Stimulated activated naive B cell treated with anti-CD40 and anti-IgM and Interleukin-4, amounts not matched to agents 10 μg/mL and 1 μg/mL and 100 μg/mL, for 72 hours (primary cell): ENCODE data around the gene BCKDK.
"Not testable (repeated sequence)": the region's sequence is repeated elsewhere in the genome, so short reads cannot be mapped to it uniquely, and the experiment has no call there.

ENCODE experiments used
- ATAC-seq, 2 donors: fragments of 150-1000 bp; cut with Tn5 transposase; replicated peaks; 2 replicates each; pipeline ENCODE4 v1.10.0; 2021; ENCODE audit warnings: moderate library complexity in 1 of 2
- DNase-seq: peaks from one replicate; pipeline ENCODE4 v3.0.0; 2021
- H3K27ac Mint-ChIP-seq: one replicate; pipeline ENCODE4 v1.8.0; 2022; ENCODE audit warnings: mild to moderate bottlenecking, mixed read lengths
- H3K27me3 Mint-ChIP-seq, 2 donors: one replicate each; pipeline ENCODE4 v1.8.0; 2022; ENCODE audit warnings: mixed read lengths in 2 of 2
- H3K36me3 Mint-ChIP-seq, 2 donors: one replicate each; pipeline ENCODE4 v1.8.0; 2022; ENCODE audit warnings: mixed read lengths in 2 of 2, mild to moderate bottlenecking in 1 of 2
- H3K4me1 Mint-ChIP-seq, 2 donors: one replicate each; pipeline ENCODE4 v1.8.0; 2022; ENCODE audit warnings: mixed read lengths in 2 of 2, mild to moderate bottlenecking in 1 of 2
- H3K4me3 Mint-ChIP-seq, 2 donors: one replicate each; pipeline ENCODE4 v1.8.0; 2022; ENCODE audit warnings: mild to moderate bottlenecking in 2 of 2, mixed read lengths in 2 of 2, moderate library complexity in 1 of 2
- H3K9me3 Mint-ChIP-seq, 2 donors: one replicate each; pipeline ENCODE4 v1.8.0; 2022; ENCODE audit warnings: mixed read lengths in 2 of 2, mild to moderate bottlenecking in 1 of 2

Gene BCKDK

GRCh38 chr16:31099860-31100638, 8.1 kb upstream of the BCKDK start:
- Mint-ChIP-seq H3K9me3 (no peaks in the 10 kb centered on the region), H3K27ac (no peak overlapping the region), H3K36me3 (no peaks in the 10 kb centered on the region), H3K27me3 (no peaks in the 10 kb centered on the region), H3K4me3 (no peak overlapping the region), H3K4me1 (peaks cover 8 to 15% of the 10 kb centered on the region in 2 donors)
- DNase-seq = no peak
- no peak for ATAC-seq

GRCh38 chr16:31100876-31101641, 7.1 kb upstream of the BCKDK start:
- not testable (repeated sequence) for ATAC-seq, H3K36me3 Mint-ChIP-seq, H3K9me3 Mint-ChIP-seq, H3K27ac Mint-ChIP-seq, H3K27me3 Mint-ChIP-seq, H3K4me3 Mint-ChIP-seq, DNase-seq
- H3K4me1 Mint-ChIP-seq = peaks cover 7 to 10% of the 10 kb centered on the region in 2 donors

- ATAC-seq (peak; percentile 70 to 77), DNase-seq (peak; percentile 80)
- Mint-ChIP-seq H3K4me3 (peak overlapping the region; percentile 49 to 66), H3K27me3 (peaks cover 0 to 4% of the 10 kb centered on the region in 2 donors), H3K36me3 (peaks cover 13 to 17% of the 10 kb centered on the region in 2 donors), H3K27ac (peak overlapping the region; percentile 38), H3K4me1 (peaks cover 26 to 33% of the 10 kb centered on the region in 2 donors), H3K9me3 (no peaks in the 10 kb centered on the region)
Observed at GRCh38 chr16:31105677-31106213, 2.4 kb upstream of the BCKDK start.

GRCh38 chr16:31106509-31107464, 1.4 kb upstream of the BCKDK start:
- H3K27me3 Mint-ChIP-seq = peaks cover 0 to 4% of the 10 kb centered on the region in 2 donors
- DNase-seq = no peak
- peak overlapping the region; percentile 73 for H3K27ac Mint-ChIP-seq
- H3K36me3 Mint-ChIP-seq = peaks cover 13 to 23% of the 10 kb centered on the region in 2 donors
- H3K4me1 Mint-ChIP-seq = peaks cover 26 to 42% of the 10 kb centered on the region in 2 donors
- no peaks in the 10 kb centered on the region for H3K9me3 Mint-ChIP-seq
- H3K4me3 Mint-ChIP-seq = no peak overlapping the region
- ATAC-seq = no peak

GRCh38 chr16:31107465-31107867, 720 bp upstream of the BCKDK start:
- ATAC-seq (peak; percentile 1 to 30), DNase-seq (no peak)
- Mint-ChIP-seq H3K36me3 (peaks cover 17 to 29% of the 10 kb centered on the region in 2 donors), H3K27ac (peak overlapping the region; percentile 92), H3K4me1 (peaks cover 27 to 48% of the 10 kb centered on the region in 2 donors), H3K9me3 (no peaks in the 10 kb centered on the region), H3K4me3 (peak overlapping the region; percentile 89 to 90), H3K27me3 (peaks cover 0 to 4% of the 10 kb centered on the region in 2 donors)

- Mint-ChIP-seq H3K27ac (peak overlapping the region; percentile 77), H3K9me3 (no peaks in the 10 kb centered on the region), H3K27me3 (peaks cover 0 to 4% of the 10 kb centered on the region in 2 donors), H3K4me1 (peaks cover 36 to 64% of the 10 kb centered on the region in 2 donors), H3K4me3 (peak overlapping the region; percentile 85 to 89), H3K36me3 (peaks cover 18 to 38% of the 10 kb centered on the region in 2 donors)
- no peak for DNase-seq
- no peak for ATAC-seq
Observed at GRCh38 chr16:31108794-31109558, 790 bp downstream of the BCKDK start.

GRCh38 chr16:31109622-31110021, 1.4 kb downstream of the BCKDK start:
- DNase-seq (no peak), ATAC-seq (no peak)
- Mint-ChIP-seq H3K4me1 (peaks cover 36 to 70% of the 10 kb centered on the region in 2 donors), H3K27ac (peak overlapping the region; percentile 57), H3K4me3 (peak overlapping the region; percentile 83 to 89), H3K36me3 (peaks cover 18 to 39% of the 10 kb centered on the region in 2 donors), H3K27me3 (peaks cover 0 to 4% of the 10 kb centered on the region in 2 donors), H3K9me3 (no peaks in the 10 kb centered on the region)

- Mint-ChIP-seq H3K4me3 (peak overlapping the region; percentile 83 to 89), H3K27me3 (peaks cover 0 to 4% of the 10 kb centered on the region in 2 donors), H3K36me3 (peaks cover 20 to 42% of the 10 kb centered on the region in 2 donors), H3K9me3 (no peaks in the 10 kb centered on the region), H3K4me1 (peaks cover 38 to 74% of the 10 kb centered on the region in 2 donors), H3K27ac (peak overlapping the region; percentile 85)
- ATAC-seq (peak; percentile 30 to 35), DNase-seq (no peak)
Observed at GRCh38 chr16:31110106-31111034, 2.2 kb downstream of the BCKDK start.

GRCh38 chr16:31111881-31112466, 3.8 kb downstream of the BCKDK start:
- H3K9me3 Mint-ChIP-seq = no peaks in the 10 kb centered on the region
- H3K4me1 Mint-ChIP-seq = peaks cover 34 to 85% of the 10 kb centered on the region in 2 donors
- no peaks in the 10 kb centered on the region for H3K27me3 Mint-ChIP-seq
- H3K4me3 Mint-ChIP-seq = no peak overlapping the region
- DNase-seq (no peak), ATAC-seq (no peak)
- no peak overlapping the region for H3K27ac Mint-ChIP-seq
- peaks cover 25 to 47% of the 10 kb centered on the region in 2 donors for H3K36me3 Mint-ChIP-seq

GRCh38 chr16:31112711-31113110, 4.5 kb downstream of the BCKDK start:
- no peak for ATAC-seq
- H3K9me3 Mint-ChIP-seq = no peaks in the 10 kb centered on the region
- H3K4me3 Mint-ChIP-seq = no peak overlapping the region
- peaks cover 29 to 81% of the 10 kb centered on the region in 2 donors for H3K4me1 Mint-ChIP-seq
- peaks cover 25 to 47% of the 10 kb centered on the region in 2 donors for H3K36me3 Mint-ChIP-seq
- no peaks in the 10 kb centered on the region for H3K27me3 Mint-ChIP-seq
- peak overlapping the region; percentile 81 for H3K27ac Mint-ChIP-seq
- DNase-seq = no peak

GRCh38 chr16:31113121-31114120, 5.2 kb downstream of the BCKDK start:
- peak; percentile 20 to 33 for ATAC-seq
- Mint-ChIP-seq H3K4me3 (peak overlapping the region; percentile 22 to 52), H3K9me3 (no peaks in the 10 kb centered on the region), H3K27ac (peak overlapping the region; percentile 92), H3K27me3 (no peaks in the 10 kb centered on the region), H3K4me1 (peaks cover 31 to 82% of the 10 kb centered on the region in 2 donors), H3K36me3 (peaks cover 25 to 47% of the 10 kb centered on the region in 2 donors)
- DNase-seq = peak; percentile 33
